Neural progenitor cell (in vitro differentiated cells): Measurements from ENCODE around the gene PLCB1.

Experiments
- CTCF ChIP-seq: fragments of 200-600 bp; sonication (generic); IDR thresholded peaks from 2 replicates; pipeline ENCODE4 v1.5.1; 2017; ENCODE audit warnings: antibody characterized with exemption, mild to moderate bottlenecking
- EZH2 ChIP-seq: fragments of 200-600 bp; sonication (generic); IDR thresholded peaks from 2 replicates; pipeline ENCODE4 v1.6.1; 2017; ENCODE audit warnings: antibody characterized with exemption, mild to moderate bottlenecking, moderate library complexity
- EZH2phosphoT487 ChIP-seq: fragments of 200-600 bp; sonication (generic); IDR thresholded peaks from 2 replicates; pipeline ENCODE4 v1.6.1; 2017; ENCODE audit warnings: antibody characterized with exemption

- TF ChIP-seq CTCF (no peak), EZH2phosphoT487 (no peak), EZH2 (no peak)
Measured at GRCh38 chr20:8805737-8806442, 673.8 kb downstream of the PLCB1 start.
